Measurements from ENCODE around the gene OAT.

- TF ChIP-seq CTCF (IDR thresholded peaks at IDR 0.05) (no peak), POLR2A (IDR thresholded peaks at IDR 0.05) (no peak), EP300 (IDR thresholded peaks at IDR 0.05) (no peak)
These were observed 4.0 kb upstream of the OAT start for GRCh38 chr10:124422742-124423141.

Data from stomach (tissue), 4 donors.